ENCODE measurements around the gene IFT43.

IFT43 gene

DNA sequence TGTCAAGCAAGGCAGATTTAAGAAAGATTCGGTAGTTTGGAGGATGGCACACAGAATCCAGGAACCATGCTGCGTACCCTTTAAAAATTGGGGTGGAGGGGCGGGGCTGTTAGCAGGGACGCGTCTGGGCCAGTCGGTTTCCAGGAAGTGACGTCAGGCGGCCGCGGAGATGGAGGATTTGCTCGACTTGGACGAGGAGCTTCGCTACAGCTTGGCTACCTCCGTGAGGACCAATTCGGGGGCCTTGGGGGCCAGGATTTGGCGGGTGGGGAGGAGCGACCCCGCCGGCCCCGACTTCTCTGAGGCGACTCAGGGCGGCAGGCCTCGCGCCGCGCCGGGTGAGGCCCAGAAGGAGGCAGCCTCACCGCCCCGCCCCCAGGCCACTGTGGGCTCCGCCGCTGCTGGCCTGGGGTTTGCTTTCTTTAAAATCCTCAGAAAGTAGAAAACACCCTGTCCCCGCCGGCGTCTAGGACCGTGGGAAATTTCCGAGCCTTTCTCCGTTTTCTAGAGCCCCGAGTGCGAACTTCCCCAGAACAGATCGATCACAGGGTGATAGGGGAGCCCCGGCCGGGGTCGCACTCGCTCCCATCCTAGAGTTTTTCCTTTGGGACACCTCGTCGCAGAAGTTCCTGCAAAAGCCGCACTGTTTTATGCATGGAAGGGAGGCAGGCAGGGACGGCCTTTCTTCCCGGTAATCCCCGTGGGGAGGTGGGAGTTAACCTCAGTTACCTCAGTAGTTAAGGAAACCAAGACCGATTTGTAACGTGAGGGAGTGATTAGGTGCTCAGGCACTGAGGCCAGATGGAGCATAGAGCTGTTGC, at the start of gene IFT43:
IFT43 (plus strand) TSS at position 146 of the 821 bp plus-strand sequence; CDS start at position 170, 24 bp downstream.
- peak; percentile 30 to 70 for DNase-seq

DNA sequence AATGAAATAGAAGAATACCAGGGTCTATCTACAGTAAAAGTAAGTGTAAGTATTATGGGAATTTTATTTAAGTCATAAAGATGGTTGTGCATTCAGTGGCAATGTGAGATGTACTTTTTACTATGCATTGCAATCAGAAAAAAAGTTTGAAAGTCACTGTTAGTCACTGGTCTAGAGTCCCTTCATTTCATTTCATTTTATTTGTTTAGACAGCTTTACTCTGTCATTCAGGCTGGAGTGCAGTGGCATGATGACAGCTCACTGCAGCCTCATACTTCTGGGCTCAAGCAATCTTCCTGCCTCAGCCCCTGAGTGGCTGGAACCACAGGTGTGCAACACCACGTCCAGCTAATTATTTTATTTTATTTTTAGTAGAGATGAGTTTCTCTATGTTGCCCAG, 46.4 kb upstream of the IFT43 start:
- DNase-seq, result no peak

DNA sequence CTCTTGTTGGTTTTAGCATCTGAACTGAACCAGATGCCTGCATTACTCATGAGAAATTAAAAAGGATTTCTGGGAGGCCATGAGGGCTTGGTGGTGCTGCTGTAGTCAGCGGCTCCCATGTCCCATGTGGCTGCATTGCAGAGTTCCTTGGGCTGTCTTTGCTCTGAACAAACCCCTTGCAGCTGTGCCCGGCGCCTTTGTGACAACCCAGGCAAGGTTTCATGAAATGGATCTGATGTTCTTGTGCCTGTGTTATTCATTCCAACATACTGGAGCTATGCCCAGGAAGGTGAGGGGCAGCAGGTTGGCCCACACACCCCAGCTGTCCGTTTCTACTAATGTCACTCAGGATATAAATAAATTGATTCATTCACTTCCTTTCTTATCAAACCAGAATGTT, 44.5 kb upstream of the IFT43 start:
- DNase-seq, result no peak

DNA sequence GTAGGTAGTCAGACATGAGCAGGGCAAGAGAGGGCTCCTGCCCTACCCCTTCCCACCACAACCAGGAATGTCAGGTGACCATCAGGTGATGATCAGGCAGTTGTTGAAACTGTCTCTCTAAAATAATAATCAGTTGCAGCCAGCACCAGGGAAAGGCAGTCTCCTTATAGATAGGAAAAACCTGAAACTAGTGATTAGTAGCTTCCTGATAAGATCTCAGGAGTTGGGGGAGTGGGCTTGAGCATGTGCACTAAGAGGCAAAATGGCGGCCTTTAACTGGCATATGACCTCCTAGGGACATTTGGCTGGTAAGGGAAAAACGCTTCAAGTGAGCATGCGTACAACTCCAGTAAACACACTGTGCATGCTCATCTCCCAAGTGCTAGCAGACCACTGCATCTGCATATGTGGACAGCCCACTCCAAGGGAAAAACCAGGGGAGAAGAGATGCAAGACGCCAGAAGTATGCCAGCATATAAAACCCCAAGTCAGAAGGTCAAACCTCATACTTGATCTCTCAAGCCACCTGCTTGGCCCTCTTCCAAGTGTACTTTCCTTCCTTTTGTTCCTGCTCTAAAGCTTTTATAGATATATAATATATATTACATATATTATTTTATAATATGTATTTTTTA, 40.8 kb upstream of the IFT43 start:
- DNase-seq, result no peak

DNA sequence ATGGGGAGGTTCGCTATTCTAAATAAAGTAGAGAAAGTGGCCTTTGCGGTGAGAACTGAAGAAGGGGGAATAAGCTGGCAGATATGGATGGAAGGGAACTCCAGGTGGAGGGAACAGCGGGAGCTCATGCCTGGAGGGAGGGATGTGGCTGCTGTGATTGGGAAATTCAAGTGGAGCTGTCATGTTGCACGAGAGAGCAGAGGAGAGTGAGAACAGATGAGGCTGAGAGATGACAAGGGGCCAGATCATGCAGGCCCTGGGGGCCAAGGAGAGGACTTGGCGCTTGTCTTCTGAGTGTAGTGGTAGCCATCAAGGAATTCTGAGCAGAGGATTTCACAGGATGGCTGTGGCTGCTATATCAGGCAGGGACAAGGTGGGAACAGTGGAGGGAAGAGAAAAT, 38.8 kb upstream of the IFT43 start:
- no peak for DNase-seq

DNA sequence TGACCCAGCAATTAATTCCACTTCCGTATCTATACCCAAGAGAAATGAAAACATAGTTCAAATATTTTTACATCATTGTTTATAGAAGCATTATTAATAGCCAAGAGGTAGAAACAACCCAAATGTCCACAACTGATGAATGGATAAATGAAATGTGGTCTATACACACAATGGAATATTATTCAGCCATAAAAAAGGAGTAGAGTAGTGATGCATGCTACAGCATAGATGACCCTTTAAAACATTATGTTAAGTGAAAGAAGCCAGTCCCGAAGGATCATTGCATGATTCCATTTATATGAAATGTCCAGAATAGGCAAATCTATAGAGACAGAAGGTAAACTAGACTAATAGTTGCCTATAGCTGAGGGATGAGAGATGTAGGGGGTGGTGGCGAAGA, 33.1 kb upstream of the IFT43 start:
- DNase-seq, result no peak

DNA sequence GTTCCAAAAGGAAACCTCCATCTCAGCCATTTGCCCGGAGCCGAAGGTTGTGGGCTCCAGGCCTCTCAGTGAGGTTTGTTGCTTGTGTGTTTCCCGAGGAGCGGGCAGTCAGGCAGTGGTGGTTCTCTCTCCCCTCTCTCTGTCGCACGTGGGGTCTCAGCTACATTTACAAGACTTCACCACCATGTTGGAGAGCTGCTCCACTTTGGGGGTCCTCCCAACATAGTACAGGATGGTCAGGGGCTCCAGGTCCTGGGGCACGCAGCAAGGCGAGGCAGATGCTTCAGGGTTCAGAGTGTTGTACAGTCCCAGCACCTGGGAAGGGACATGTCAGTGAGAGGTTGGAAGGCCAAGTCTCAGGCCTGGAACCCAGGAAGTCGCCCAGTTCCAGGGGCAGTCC, 26.5 kb upstream of the IFT43 start:
- DNase-seq, result no peak

DNA sequence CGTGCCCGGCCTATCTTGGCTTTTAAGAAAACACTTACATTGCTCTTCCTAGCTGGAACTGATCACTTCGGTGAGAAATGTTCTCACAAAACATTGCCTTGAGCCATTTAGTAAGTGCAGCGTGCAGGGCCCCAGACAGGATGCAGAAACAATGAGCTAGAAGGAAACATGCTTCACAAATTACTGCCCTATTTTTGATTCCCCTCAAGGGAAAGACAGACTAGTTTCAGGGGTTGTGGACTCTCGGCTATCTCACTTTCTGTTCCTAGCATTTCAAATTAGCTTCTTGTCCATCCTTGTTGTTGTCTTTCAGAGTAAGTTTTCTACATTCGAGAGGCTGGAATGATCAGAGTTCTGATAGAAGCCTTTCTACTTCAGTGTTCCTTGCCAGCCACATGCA, 25.3 kb upstream of the IFT43 start:
- no peak for DNase-seq

DNA sequence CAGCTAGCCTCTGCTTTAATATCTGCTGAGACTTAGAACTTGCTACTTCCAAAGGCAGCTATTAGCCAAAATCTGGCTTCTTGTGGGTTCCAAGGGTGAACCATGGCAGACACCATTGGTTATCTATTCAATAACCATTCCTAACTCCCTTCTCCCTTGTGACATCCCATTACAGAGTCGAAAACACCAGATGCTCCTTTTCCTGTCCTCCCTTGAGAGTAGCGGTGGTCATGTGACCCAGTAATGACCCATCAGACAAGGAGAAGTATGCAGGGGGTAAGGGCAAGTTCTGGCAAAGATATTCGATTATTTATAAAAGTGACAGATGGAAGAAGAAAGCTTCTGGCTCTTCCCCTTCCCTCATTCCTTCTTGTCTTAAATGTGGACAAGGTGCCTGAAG, 23.9 kb upstream of the IFT43 start:
- no peak for DNase-seq

DNA sequence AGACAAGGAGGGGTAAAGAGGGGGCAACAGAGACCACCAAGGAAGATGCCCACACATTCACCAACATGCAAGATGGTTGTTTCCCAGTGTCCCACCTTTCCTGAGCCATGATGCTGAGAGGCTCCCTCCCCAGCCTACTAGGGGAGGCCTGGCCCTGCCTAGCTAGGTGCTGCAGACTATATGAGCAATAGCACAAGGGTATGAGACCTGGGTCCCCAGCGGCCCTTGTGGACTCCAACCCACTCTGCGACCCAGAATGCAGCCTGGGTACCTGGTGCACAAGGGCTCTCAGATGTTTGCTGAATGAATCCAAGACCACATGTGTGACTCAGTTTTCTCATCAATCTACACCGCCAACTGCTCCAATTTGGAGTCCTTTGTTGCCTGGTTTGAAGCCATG, 17.7 kb upstream of the IFT43 start:
- no peak for DNase-seq

DNA sequence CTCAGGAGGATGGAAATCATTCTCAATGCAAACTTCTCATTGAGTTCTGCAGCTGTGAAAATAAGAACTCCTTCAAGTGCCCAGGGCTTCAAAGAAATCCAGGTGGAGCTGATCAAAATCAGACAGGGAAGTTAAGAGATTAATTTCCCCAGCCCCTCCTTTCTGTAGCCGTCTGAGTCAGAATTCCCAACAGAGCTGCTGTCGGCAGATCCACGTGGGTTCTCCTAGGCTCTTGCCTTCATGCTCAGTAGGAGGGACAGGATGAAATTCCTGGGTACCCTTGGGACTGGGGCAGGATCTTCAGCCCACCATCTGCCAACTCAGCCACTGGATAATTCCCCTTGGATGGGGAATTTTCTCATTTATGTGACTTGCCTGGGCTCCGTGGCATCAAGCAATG, 17.1 kb upstream of the IFT43 start:
- DNase-seq, result no peak

DNA sequence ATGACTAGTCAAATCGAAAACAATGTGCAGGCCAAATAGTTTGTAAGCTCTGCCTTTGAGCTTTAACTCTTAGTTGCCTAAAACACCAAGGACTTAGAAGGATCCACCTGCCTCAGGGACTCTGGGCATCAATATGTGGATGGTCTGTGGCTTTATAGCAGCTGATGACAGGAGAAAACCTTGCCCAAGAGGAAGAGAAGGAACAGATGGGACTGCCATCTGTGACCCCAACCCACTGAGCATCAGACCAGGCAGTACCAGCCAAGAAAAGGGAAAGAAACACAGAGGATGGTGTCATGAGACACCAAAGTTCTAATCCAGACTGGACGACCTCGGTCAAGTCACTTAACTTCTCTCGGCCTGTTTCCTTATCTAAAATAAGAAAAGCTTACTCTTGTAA, 16.4 kb upstream of the IFT43 start:
- DNase-seq, result no peak

DNA sequence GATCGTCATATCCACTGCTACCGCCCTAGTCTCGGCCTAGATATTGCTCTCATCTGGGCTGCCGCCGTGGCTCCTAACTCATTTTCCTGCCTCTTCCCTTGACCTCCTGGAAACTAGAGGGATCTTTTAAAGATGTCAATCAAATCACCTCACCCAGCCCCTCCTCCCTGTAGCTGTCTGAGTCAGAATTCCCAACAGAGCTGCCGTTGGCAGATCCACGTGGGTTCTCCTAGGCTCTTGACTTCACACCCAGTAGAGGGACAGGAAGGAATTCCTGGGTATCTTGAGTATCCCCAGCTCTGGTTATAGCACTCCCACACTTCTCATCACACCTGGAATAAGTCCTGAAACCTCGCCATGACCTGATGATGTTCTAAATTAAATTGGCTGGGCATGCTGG, 15.7 kb upstream of the IFT43 start:
- no peak for DNase-seq

DNA sequence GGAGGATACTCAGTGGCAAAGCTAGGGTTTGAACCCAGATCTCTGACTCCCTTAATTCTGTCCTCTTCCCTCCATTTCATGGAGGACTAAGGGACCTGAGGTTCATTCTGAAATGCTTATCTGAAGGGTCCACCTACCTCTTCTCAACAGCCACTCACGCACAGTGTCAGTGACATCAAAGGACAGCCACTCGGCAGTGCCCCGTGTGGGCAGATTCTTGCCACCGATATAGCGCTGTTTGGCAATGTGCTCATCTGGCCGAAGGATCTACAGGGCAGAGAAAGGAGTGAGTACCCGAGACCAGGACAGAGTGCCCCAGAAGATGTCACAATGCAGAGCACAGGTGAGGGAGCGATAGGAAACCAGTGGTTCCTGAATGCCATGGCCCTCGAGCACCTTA, 14.6 kb upstream of the IFT43 start:
- DNase-seq, result no peak

DNA sequence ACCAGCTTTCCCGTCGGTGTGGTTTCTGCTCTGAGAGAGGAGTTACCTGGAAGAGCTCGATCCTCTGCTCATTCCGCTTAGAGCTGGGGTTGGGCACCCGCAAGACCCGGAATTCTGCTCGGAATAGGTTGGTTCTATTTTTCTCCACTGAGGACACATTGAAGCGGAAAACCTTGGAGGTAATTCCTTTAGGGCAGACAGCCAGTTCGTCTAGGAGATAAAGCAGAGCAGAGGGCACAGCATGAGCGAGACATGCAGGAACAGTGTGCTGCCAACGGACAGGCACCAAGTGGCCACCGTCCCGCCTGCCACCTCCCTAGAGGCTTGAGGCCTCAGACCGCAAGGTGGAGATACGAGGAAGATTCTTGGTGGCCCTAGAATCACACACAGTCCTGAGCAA, 14.1 kb upstream of the IFT43 start:
- no peak for DNase-seq

DNA sequence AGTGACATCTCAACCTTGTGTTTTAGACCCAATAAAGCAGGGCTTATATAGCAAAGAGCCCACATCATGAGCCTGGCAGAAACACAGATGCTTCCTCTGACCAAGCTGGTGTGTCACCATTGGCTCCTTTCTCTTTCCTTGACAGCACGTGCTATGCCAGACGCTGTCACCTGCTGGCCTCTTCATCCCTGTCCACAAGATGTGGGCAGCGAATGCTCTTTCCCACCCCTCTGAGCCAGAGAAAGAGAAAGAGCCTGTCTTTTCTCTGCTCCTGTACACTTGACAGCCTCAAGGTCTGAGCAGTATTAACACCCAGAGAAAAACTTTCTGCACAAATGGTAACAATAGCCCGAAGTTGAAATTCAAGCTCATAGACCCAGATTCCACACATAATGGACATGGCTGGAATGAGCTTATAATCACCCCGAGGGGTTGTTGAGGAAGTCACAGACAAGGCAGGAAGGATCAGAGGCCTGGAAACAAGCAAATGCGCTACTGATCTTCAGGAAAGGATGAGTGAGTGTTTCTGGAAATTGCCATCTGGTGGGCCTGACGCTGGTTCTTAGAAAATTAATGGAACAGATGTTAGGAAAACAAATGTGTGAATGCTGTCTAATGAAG, 12.7 kb upstream of the IFT43 start:
- DNase-seq, result no peak

DNA sequence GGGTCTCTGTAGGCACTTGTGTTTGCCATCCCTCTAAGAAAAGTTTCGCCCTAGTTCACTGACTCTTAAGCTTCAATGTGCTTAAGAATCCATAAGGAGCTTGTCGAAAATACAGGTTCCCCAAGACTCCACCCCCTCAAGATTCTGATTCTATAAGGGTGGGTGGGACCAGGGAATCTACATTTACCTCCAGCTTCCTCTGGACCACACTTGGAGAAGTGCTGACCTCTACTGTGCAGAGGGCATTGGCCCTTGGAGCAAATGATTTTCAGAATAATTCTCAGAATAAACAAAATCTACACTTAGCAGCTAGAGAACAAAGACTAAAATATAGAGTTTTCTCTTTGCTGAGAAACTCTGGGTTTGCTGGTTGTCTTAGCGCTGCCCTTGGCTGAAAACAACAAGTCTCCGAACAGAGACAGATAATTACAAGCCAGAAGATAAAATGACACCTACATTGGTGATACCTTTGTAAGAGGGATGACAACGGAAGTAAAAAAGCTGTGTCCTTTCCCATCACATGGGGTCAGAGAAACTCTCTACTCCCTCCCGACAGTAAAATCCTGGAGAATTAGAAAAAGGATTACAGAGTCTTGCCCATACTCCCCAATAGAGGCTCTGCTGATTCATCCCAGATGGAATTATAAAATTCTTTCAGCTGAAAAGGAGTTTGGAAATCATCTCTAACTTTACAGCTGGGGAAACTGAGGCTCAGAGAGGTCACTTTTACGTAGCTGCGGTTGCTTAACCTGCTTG, 8.6 kb upstream of the IFT43 start:
- DNase-seq, result no peak

DNA sequence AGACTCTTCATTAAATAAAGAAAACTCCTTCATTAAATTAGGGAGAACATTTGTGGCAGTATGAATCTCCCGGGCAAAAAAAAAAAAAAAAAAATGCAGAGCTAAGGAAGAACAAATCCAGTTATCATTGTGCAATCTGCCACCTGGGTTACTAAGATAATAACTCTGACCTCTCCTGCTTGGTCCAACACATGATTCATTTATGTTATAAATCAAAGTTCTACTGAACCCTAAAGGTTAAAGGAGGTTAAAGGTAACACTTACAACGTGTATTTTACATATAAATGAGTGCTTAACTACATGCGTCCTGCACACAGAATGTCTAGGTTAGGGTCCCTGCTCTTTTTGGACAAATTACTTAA, 8.0 kb upstream of the IFT43 start:
- DNase-seq, result no peak

DNA sequence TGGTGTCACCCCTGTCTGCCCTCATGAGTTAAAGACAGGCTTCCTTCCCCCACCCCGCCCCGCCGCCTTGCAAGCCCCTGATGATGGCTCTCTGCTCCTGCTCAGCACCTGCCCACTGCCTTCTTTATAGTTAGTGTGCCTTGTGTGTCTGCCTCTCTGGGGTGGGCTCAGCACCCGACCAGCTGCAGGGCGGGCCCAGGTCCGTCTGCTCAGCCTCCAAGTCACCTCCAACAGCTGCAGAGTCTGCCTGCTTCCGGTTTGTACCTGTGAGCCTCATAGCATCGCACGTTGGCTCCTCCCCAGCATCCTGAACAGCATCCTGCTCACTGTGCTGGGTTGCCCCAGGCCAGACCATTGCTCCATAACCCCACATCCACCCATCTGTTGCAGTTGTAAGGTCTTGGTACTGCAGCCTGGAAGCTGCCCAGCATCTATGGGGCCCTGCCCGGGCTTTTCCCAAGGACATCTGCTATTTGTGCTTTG, 7.3 kb upstream of the IFT43 start:
- DNase-seq, result no peak

DNA sequence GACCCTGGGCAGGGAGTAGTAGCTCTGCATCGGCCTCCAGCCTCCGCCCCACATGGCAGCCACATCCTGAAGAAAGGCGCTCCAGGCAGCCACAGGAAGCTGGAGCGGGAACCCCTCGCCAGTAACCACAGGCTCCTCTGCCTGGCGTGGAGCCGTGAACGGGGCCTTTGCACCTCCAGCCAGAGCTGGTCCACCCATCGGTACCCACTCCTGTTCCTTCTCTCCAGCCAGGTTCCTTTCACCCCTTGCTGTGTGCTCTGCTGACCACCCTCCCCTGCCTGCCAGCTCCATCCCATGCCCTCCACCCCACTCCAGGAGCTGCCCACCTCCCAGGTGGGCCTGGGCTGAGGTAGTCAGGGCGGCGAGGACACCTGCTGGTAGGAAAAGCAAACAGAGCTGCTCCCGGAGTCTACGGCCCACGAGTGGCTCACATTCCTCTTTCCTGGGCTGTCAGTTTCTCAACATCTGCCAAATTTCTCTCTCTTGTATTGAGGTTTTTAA, 6.4 kb upstream of the IFT43 start:
- DNase-seq, result no peak

DNA sequence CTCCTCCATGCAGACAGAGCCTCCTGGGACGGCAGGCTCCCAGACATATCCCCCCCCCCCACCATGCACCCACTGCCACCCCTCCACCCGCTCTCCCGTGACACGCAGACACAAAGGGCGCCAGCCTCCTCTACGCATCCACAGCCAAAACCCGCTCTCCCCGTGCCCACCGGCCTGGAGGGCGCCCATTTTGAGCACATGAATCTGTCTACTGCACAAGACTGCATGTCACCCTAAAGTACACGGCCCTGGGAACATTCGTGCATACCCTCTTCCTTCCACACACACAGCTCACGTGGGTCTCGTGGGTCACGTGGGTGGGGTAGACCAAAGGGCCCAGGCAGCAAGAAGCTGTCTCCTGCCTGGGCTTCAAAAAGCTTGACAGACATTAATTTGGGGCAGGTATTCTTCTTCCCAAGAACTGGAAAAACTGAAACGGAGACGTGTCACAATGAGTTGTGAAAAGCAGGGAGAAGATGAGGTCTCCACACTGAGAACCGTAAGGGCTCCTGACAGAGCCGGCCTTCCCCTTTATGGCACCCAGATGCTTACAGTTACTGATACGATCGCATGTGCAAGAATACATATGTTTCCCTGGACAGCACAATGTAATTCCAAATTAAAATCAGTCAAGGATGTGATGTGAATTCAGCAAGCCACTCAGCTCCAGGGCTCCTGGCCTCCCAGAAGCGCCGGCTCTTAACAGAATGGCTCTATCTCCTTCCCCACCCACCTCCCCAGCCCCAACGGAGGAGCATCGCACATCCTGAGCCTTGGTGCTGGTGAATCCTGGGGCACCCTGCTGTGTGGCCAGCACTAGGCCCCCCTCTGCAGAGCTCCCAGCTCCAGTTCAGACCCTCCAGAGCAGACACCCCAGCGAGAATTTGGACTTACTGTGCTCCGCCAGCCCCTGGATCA, 5.7 kb upstream of the IFT43 start:
- no peak for DNase-seq

DNA sequence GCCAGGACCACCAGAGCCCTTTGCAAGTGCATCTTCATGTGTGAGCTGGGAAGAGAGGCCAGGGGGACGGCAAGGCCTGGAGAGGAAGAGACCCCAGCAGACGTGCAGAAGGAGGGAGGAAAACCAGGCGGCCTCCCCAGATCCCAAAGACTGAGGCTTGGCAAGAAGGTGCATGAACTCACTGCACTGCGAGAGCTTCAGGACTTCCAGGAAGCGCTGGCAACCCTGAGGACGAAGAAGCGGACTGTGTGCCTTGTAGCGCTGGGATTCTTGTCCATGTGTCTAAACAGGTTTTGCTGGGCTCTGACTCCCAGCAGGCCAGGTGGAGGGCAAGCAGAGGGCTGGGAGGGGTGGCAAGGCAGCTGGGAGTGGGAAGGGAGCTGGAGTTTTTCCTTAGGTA, 4.7 kb upstream of the IFT43 start:
- no peak for DNase-seq

Data from NCI-H187 (cell line).